NCI-H446 (cell line): ENCODE measurements around the gene DZIP1.
"Not testable (repeated sequence)": the region's sequence is repeated elsewhere in the genome, so short reads cannot be mapped to it uniquely, and the experiment has no call there.

Source experiments
- DNase-seq, 2 experiments: peaks; one replicate each; lab custom pipeline; 2025; lab: John Stamatoyannopoulos, UW

The DZIP1 gene

DNA sequence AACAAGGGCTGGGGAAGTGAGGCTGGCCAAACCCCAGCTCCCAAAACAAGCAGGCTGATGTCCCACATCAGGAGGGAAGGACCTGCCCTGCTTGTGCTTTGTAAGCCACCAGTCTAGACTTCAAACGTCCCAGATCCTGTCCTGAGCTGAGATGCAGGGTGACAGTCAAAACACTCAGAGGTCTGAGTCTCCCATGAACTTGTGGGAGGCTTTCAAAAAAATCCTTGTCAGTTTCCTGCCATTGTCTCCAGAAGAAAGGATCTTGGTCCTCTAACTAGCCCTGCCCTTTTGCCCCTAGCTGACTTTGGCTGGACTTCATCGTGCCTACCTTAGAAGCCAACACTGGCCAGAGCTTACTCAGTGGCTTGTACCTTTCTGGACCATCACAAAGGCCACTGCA lies 43.3 kb downstream of the DZIP1 start:
- no peak for DNase-seq

DNA sequence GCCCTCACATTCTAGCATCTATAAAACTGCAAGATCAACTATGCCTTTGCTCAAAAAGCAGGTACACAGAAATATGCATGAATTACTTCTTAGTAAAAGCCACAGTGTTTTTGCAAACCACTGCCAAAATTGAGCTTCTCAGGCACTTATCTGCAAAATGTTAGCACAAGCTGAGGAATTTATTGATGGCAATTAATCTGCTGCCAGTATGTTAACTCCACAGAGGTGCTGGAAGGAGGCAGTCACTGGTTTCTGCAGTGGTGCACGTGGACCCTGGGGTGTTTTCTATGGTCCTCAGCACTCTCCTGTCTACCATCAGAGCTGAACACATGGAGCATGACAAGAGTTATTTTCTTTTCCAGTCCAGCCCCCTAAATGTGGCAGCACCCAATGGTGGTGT lies 47.8 kb downstream of the DZIP1 start:
- no peak for DNase-seq

DNA sequence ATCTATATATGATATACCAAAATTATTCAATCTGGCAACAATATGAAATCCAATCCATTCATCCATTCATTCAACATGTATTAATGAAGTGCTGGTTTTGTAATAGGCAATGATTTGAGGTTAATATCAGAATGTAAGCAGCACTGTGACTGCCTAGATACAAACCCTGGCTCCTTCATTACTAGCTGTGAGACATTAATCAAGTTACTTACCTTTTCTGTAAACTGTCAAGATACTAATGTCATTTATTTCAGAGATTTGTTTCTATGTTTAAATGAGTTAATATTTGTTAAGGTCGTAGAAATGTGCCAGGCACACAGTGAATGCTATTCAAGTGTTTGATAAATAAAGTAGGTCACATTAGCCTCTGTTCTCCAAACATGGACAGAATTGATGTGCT lies 51.0 kb downstream of the DZIP1 start:
- DNase-seq, result no peak

DNA sequence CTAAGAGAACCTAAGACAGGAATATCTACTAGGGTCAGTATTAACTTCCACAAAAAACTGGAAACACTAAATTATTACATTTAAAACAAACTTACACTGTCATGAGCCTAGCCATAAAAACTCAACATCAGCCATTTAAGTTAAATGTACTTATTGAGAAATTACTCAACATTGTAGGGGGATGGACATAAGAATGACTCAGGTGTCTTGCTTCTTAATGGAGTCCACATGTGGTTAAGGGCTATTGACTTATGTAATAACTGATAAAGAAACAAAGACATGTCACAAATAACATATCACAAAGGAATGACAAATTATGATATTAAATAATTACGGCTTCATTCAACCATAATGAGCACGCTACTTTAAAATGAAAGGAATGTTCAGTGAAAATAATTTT lies 55.8 kb downstream of the DZIP1 start:
- no peak for DNase-seq

DNA sequence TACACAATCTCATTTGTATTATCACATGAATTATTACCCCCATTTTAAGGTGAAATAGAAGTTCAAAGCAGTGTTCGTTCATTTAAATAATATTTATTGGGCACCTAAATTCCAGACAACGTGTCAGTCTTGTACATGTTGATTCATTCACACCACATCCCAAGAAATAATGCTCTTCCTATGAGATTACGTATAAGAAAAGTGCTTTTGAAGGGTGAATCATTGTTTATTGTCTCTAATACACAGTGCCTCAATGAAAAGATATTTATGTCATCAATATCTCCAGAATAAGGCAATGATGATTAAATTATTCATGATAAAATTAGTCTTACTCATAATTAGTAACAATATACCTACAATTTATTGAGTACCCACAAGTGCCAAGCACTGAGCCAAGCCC lies 56.4 kb downstream of the DZIP1 start:
- no peak for DNase-seq

DNA sequence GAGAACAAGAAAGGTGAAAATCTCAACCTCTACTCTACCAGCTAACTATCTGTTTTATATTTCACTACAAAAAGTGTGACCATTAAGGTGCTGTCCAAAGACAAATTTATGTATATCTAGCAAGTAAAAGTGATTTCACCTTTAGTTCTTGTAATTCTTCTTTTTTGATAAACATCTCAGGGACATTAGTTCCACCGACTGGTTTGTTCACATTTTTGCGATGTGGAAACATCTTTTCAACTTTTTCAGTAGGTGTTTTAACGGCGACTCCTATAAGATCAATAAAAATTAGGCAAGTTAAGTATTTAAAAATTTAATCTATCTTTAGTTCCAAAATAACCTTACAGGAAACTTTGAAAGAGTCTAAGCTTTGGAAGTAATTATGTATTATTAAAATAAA lies 58.6 kb downstream of the DZIP1 start:
- no peak for DNase-seq

DNA sequence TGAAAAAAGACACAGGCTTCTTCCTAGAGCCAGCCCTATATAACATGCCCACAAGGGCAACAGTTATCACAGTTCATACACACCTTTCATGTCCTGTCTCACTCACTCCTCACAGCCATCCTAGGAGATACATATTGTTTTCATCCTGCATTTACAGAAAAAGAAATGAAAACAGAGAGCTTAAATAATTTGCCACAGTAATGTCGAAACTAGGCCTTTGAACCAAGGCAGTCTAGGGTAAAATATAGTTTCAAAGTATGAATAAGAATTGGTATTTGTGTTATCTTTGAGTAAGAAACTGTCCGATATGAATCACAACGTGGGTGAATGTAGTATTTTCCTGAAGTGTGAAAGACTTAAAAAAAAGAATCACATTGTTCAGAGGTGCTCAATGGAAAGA lies 65.2 kb downstream of the DZIP1 start:
- no peak for DNase-seq

DNA sequence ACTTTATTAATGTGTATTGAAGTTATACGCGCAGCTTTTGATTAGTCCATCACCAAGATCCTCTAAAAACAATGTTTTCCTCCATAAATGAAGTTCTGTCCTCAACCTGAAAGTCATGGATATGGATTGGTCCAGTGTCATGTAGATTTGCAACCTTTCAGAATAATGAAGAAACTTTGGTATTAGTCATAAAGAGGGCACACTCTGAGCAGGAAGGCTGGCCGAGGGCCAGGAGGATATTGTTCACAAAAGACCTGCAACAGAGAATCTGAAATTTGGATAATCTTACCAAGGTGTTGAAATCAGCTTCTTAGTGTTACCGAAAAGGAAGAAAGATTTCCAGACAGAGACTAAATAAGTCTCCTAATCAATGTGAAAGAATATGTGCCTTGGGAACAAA lies 71.3 kb downstream of the DZIP1 start:
- no peak for DNase-seq

DNA sequence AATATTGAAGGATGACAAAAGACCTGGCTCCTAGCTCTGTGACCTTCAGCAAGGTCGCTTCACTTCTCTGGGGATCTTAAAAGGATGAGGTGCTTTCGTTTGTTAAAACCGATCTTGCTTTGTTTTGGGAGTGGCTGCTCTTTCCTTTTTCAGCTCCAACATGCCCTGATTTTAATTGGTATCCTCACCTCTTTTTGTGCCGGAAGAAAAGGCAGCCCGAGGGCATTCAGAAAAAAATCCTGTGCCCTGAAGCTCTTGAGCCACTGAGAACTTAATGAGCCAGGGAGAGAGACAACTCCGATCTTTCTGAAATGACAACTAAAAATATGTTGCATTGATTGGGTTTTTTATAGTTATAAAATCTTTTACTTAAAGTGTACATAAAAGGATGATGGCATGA lies 72.6 kb downstream of the DZIP1 start:
- no peak for DNase-seq

DNA sequence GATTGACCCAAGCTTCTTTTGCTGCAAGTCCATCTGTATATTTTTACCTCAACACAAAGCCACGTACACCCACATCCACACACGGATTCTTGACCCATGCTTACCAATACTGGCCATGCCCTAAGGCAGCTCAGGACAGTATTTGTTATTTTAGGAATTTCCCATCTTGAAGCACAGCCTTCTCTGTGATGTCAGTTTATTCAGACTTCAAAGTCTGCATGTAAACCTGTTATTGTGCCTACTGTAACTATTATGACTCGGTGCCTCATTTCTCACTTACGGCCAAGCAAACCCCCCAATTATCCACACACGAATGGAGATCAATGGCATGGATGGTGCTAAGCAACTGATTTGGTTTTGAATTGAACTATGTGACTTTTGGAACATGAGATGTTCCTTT lies 74.5 kb downstream of the DZIP1 start:
- DNase-seq, result no peak

DNA sequence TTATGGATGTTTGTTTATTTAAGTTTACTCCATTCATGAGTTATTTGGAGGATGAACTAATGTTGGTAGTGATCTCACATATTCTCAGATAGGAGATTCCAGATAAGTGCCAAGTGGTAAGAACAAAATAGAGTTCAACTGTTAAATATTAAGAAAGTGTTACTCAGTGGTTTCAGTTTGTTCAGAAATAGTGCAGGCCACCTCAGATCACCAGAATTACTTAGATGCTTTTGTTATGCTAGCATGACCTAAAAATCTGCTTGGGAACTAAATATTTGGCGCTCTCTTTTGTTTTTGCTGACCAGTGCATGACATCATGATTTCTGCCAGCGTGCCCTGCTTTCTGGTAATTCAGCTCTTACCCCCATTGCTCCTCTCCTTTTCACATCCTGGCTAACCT lies 76.4 kb downstream of the DZIP1 start:
- DNase-seq, result no peak

DNA sequence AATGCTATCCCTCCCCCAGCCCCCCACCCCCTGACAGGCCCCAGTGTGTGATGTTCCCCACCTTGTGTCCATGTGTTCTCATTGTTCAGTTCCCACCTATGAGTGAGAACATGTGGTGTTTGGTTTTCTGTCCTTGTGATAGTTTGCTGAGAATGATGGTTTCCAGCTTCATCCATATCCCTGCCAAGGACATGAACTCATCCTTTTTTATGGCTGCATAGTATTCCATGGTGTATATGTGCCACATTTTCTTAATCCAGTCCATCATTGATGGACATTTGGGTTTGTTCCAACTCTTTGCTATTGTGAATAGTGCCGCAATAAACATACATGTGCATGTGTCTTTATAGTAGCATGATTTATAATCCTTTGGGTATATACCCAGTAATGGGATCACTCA lies 78.7 kb downstream of the DZIP1 start:
- not testable (repeated sequence) for DNase-seq

DNA sequence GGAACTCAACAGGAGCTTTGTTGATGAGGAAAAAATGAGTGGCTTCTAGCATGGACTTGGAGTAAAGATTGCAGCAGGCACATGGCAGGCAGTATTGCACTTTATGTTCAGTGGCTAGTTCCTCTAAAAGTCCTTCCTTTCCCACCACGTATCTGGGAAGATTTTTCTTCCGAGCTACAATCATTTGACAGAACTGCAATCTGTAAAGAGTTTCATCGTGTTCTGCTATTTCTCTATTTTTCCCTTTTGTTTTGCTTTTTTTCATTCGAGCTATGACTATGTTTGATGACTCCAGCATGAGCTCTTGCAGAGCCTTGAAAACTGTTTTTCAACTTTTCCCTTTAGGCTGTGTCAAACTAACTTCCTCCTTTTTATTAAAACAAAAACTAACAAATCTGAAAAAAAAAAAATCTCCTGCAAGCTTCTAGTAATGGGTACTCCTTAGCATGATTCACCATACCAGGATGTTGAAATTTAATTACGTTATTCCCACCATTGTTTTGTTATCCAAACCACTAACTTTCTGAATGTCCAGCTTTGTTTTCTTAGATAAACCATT lies 79.7 kb downstream of the DZIP1 start:
- DNase-seq, result no peak

DNA sequence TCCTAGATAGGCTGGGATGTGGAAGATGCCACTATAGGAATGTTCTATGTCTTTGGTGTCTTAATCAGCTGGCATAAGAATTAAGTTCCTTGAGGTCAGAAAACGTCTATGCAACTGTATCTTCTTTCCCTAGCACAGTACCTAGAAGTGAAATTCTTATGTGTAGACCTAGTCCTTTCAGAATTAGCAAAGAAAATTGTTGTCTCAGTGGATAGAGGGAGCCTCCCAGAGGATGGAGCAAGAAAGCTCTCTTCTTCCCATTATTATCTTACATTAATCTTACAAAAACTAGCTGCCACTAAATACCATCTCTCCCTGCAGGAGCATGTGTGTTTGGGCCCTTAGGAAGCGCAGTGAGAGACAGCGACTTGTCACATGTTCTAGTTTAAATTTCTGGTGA lies 80.4 kb downstream of the DZIP1 start:
- no peak for DNase-seq

DNA sequence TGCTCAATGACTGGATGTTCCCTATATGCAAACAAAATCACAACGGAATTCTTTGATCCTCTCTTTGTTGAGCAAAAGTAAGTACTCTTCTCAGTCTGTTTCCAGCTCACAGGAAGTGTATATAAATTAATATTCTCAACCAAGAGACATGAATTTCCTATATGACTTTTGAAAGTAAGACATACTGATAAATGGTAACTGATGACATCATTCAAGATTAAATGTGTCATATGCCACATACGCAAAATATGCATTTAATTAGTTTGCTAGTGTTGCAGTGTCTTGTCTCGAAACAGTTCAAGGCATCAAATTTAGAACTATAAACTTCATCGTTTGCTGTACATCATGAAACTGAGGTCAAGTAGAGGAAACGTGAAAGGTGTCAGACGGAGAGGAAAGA lies 84.1 kb downstream of the DZIP1 start:
- DNase-seq, result no peak

DNA sequence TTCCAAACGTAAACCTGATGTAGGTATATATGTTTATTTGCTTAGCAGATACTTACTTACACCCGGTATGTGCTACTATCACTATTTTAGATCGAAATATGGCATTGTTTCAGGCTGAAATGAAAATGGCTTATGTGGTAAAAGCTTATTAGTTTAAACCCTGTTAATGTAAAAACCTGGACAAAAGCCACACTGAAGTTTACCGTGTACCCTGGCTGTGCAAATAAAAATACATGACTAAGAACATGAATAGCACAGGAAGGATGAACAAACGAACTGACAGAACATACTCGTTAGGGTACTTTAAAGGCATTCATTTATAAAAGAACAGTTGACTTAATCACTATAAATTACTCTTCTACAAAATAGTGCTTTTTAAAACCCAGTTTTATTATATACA lies 85.4 kb downstream of the DZIP1 start:
- DNase-seq, result no peak

DNA sequence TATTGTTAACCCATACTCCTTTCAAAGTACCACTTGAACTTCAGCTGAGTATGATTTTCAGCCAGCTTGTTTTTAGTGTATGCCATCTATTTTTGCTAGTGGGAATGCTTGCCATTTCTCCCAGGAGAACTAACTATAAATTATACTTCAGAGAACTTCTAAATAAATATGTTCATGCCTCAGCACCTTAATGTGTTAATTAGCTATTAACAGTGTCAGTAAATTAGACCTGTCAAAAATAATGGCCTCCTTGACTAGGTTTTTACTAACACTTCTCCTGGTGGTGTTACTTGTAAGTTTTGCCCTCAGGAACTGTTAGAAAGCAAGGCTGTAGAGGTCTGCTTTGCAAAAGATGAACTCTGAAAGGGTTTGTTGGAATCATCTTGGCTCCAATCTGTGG lies 87.5 kb downstream of the DZIP1 start:
- no peak for DNase-seq

DNA sequence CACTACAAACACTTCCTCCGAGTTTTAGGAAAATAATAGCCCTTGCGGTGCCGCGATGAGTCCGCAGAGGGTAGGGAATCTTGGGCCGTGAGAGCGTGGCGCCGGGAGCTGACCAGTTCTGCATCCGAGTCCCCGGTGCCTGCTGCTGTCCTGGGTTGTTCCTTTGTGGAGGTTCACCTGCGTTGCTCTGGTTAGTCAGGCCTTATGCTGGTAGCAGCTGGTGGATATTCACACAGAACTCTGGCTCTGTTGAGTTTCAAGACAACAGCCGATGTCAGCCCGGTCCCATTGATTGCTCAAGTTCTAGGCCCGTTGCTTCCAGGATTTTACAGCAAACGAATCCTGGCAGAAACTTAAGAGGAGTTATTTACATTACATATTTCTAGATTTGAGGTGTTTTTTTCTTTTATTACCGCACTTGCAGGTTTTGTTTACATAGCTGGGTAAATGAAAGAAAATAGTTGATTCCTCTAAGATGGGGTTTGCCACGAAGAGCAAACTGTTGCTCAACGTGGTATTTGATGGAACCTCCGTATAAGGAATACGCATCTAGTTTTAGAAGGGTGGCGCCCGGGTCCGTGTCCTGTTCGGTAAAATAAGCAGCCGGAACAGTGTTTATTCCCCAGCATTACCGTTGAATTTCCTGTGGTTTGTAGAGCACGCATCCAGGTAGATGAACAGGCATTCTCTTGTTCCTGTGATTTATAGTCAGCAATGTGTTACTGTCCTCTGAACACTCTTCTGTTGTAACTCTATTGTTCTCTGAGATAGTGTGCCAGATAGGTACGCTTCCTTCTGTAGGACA lies 90.7 kb downstream of the DZIP1 start:
- no peak for DNase-seq

DNA sequence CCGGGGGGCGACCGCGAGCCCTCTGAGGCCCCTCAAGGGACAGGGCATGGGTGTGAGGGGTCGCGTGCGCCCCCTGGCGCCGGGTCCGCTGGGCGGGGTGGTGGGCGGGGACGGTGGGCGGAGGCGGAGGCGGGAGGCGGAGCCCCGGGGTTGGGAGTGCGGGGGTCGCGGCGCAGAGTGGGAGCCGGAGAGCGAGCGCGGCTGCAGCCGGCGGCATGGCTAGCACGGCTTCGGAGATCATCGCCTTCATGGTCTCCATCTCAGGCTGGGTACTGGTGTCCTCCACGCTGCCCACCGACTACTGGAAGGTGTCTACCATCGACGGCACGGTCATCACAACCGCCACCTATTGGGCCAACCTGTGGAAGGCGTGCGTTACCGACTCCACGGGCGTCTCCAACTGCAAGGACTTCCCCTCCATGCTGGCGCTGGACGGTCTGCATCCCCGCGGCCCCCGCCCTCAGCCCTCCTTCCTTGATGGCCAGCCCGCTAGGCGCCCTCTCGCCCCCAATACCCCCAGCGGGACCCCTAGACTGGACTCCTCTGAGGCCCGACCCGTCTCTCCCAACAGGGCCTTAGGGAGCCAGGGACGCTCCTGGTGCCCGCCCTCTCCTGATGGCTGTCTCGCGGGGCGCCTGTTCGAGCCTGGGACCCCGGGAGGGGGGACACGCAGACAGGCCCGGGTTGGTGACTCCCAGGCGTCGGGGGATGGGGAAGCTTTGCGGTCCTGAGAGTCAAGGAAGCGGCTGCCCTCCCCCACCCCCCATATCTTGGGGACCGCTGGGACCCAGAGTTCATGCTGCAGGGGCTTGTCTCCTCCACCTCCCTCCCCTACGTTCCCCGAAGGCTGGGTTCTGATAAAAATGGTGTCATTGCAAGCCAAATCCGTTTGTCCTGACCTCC lies 91.7 kb downstream of the DZIP1 start, which contains the start of gene CLDN10:
CLDN10 (plus strand) TSS at position 182 of the 903 bp plus-strand sequence; CDS start at position 216, 34 bp downstream.
- no peak for DNase-seq

DNA sequence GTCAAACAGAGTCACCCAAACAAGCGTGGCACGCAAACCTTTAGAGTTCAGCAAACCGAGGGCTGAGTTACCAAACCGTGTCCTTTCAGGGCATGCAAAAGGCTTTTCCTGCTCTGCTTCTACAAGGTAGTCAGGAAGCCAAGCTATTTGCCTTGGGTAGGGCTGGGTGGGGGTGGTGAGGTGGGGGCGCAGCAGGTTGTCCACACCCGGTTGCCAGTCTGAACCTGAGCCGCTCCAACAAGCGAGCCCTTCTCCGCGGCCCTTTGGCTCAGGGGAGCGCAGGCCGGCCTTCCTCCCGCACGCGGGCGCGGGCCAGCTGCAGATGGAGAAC lies 92.3 kb downstream of the DZIP1 start:
- DNase-seq, result no peak

DNA sequence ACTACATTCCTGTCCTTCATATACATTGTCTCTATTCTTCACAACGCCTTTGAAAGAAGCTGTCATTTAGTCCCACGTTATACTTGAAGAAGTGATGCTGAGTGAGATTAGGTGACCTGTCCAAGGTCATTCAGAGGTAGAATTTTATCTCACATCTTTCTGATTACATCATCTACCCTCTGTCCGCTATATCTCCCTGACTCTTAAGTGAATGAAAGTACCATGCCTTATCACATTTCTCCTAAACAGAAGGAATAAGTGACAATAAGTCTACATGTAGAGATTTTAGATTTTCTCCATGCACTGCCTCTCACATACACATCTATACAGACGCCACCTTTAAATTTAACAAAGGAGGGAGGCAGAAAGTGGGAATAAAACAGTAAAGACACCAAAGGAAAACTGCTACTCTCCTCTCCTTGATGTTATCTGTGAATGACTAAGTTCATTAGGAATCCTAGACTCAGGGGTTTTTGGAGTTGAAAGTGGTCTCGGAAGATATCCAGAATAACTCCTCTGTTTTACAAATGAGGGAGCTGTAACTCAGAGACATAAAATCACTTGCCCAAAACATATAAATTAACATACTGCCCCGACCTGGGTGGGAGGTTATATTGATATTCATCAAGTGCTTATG lies 96.9 kb downstream of the DZIP1 start:
- no peak for DNase-seq

DNA sequence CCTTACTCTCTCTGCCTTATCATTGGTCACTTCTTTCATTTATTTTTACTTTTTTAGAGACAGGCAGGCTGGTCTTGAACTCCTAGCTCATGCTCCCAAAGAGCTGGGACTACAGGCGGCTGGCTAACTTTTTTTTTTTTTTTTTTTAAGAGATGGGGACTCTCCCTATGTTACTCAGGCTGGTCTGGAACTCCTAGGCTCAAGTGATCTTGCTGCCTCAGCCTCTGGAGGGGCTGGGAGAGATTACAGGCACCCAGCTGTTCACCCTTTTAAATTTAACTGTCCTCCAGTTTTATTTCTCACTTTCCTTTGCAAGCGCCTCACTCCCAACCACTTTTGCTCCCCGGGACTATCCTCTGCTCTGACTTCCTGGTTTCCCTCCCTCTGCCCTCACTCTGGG lies 97.6 kb downstream of the DZIP1 start:
- no peak for DNase-seq

DNA sequence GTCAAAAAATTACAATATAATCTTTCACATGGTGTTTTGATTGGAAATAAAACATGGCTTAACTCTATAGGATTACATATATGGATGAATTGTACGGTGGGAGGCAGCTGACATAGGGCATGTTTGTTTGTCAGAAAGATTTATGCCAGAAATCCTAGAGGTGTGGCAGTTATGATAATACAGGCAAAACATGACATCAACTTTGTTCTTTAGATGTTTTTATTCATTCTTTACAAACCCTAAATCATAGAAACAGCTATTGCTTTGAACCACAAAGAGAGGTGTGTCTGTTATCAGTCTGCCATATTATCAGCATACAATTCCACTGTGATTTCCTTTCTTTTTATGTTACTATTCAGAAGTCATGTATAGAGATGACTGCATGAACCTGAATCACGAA lies 100.2 kb downstream of the DZIP1 start:
- DNase-seq, result no peak
